GM12872 (cell line): ENCODE measurements around the gene LBHD2.

Experiments
- CTCF ChIP-seq: IDR thresholded peaks from 3 replicates; pipeline ENCODE4 v1.5.1; 2011; ENCODE audit warnings: low read depth, mild to moderate bottlenecking, low read length, moderate library complexity; ENCODE audit not compliant: insufficient read depth

Gene LBHD2

GRCh38 chr14:103132381-103133209, 48.6 kb downstream of the LBHD2 start:
- no peak for TF ChIP-seq CTCF

DNA sequence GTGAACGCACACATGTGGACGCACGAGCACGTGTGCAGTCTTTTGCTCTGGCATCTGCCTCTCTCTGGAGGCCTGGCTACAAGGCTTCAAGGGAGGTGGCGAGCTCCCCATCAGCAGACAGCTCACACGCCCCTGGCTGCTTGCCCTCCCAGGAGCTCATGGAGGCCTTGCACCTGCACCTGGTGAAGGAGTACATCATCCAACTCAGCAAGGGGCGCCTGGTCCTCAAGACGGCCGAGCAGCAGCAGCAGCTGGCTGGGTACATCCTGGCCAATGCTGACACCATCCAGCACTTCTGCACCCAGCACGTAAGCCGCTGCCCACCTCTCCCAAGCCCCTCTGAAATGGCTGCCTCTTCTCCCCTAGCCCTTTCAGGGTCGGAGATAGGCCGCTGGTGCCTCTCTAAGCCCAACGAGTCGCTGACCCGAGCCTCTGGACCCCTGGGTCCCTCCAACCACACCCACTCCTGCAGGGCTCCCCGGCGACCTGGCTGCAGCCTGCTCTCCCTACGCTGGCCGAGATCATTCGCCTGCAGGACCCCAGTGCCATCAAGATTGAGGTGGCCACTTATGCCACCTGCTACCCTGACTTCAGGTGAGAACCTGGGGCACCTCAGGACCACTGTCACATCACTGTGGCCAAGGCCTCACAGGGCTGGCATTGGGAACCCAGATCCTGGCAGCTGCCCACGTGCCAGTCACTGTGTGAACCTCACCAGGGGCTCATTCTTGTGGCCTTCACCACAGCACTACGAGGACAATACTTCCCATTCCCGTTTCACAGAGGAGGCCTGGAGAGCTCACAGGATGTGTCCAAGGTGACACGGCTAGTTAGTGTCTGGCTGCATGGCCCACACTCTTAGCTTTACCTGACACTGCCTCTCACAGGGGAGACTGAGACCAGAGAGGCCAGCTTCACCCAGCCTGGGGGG, 49.5 kb downstream of the LBHD2 start:
- no peak for TF ChIP-seq CTCF

DNA sequence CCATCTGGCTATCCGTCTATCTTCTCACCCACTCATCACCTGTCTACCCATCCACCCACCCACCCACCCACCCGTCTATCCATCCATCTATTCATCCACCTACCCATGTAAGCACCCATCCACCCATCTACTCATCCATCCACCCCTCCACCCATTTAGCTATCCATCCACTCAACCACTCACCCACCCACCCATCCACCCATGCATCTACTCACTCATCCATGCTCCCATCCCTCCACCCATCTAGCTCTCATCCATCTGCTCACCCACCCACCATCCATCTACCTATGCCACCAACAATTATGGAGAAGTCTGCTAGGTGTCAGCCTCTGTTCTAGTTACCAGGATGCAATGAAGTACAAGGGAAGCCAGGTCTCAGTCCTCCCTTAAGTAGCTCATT, 50.4 kb downstream of the LBHD2 start:
- no peak for TF ChIP-seq CTCF

DNA sequence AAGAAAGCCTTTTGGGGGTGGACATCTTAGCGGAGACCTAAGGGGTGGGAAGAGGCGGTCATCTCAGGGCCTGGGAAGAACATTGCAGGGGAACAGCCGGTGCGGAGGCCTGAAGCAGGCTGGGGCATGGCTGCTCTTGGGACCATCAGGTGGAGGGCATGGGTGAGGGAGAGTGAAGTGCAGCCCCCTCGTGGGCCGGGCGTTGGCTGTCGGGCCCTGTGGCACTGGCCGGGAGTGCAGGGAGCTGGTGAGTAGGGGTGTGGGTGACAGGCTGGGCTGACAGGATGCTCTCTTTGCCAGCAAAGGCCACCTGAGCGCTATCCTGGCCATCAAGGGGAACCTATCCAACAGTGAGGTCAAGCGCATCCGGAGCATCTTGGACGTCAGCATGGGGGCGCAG, 50.9 kb downstream of the LBHD2 start:
- no peak for TF ChIP-seq CTCF

DNA sequence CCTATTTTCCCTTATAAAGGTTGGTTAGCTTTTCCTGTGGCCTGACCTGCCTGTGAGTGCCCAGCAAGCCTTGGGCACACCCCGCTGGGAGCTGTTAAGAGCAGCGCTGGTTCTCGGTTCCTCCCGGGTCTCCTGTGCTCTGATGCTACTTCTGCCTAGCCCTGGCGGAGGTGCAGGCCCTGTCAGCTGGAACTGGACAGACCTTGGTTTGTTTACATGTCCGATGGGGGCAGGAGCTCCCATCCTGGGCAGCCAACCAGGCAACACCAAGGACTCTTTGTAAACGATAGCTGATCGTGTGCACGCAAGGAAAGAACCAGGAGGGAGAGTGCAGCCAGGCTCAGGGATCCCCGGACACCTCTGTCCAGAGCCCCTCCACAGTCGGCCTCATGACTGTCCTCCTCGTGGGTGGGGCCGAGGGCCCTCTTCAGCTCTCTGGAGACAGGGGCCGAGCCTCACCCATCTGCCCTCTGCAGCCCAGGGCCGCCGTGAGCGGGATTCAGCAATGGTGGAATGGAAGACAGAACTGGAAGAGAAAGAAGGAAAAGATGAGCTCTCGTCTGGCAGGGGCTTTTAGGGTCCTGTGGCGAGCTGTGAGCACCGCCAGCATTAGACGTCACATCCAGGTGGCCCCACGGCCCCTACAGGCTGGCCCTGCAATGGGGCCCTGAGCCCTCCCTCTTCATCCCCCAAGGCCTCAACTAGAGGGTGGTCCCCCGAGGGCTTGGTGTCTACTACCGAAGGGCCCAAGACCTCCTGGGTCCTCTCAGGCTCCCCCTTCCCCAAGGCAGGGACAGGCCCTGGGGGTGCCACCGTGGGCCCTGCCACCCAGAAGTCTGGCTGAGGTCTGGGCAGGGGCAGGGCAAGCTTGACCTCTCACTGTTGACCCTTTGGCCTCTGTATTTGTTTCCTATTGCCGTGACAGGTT, 51.6 kb downstream of the LBHD2 start:
- no peak for TF ChIP-seq CTCF

- TF ChIP-seq CTCF = no peak
Observed at GRCh38 chr14:103136388-103137271, 52.6 kb downstream of the LBHD2 start.
